GM19193 (cell line): ENCODE data around the gene TLR4.

ENCODE experiments used
- POLR2A ChIP-seq: IDR thresholded peaks from 4 replicates; pipeline ENCODE4 v1.6.1; 2011; ENCODE audit not compliant: insufficient read depth, insufficient read length; ENCODE audit errors: extremely low read depth

The TLR4 gene

DNA sequence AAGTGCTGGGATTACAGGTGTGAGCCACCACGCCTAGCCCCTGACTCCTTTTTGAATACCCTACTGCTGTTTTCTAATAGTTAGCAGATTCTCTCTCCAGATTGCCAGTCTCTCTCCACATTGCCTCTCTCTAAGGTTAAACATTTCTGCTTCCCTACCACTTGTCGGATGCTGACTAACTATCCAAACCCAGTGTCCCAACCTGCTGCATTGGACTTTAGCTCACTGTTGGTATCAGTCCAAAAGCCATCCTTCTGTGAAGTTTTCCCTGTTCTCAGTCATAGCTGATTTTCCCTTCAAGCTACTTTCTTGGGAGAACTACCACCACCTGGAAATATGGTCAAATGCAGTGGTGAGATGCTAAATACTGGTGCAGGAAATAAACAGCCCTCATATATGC is 48.7 kb downstream of the TLR4 start:
- TF ChIP-seq POLR2A = no peak

DNA sequence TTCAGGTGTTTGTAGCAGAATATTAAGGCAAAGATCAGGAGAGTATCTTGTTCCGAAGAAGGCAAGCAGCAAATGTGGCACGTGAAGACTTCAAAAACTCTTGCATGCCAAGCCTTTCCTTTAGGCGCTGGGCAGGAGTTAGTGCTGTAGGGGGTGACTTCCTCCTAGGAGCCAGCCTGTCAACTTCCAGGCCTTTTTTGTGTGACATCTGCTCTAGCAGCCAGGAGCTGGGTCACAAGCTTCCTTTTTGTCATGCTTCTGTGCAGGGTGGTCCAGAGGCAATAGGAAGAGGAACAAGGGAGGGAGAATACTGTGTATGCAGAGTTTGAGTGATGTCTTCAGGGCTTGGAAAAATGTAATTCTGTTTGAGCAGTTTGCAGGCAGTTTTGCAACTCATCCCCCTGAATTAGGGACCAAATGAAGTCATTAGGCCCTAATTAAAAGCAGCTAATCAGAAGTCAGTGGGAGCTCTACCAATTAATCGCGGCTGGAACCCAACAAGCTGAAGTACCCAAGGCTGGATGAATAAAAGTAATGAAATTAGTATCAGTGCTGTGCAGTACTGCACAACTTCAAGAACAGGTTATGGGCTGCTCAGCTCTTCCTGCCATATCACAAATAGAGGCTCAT is 53.5 kb downstream of the TLR4 start:
- no peak for TF ChIP-seq POLR2A

DNA sequence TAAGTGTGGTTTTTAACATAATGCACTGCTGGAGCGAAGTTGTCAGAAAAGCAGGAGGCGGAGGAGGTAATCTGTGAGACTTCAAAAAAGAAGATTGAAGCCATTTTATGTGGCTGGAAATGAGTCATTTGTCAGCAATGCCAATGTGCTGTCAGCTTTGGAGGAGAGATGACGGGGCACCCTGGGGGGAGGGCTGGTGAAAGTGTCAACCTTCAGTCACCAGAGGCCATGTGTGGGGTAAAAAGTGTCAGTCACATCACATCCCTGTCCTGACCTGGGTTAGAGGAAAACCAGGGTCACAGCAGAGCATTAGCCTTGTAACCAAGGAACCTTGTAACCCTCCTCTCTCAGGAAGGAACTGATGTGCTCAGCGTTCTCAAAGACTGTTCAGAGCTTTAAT is 59.1 kb downstream of the TLR4 start:
- TF ChIP-seq POLR2A = no peak

DNA sequence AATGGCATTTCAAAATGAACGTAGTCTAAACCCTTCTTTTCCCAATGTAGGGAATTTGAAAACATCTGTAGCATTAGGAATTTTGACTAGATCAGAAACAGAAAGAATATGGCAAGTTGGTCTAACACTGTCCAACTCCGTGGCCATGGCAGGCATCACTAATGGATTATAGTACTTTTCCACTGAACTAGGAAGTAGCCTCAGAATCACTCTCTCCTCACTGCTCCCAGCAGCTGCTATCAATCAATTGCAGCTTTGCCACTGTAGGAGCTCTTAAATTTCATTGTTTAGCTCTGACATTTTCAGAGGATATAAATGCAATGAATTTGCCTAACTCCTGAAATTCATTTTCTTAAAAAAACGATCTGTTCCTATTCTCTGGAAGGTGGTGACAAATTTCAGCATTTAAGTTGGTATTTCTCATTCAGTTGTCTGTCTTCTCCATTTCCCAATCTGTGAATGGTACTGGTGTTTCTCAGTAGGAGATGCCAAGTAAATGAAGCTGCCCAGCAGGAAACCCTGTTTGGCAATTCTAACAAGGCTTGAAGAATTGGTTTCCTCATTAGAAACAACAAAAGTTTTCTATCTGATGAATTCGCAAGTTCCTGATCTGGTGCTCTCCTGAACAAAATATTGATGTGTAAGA is 64.7 kb downstream of the TLR4 start:
- no peak for TF ChIP-seq POLR2A

DNA sequence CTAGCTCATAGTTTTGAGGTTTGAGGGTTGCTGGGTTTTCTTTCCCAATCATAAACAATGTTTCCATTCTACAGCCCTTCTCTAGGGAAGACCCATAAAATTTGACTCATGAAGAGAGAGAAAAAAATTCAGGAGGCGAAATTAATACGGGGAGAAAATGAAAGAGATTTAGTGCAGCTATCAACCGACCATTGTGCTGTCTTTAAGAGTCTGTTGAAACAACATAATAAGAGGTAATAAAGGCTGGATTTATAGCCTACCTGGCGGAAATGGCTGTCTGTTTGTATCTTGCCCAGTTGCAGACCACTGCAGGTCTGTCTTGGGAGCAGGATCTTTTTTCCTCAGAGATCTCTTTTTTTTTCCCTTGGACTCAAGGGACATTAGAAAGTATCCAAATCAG is 66.9 kb downstream of the TLR4 start:
- TF ChIP-seq POLR2A = no peak

DNA sequence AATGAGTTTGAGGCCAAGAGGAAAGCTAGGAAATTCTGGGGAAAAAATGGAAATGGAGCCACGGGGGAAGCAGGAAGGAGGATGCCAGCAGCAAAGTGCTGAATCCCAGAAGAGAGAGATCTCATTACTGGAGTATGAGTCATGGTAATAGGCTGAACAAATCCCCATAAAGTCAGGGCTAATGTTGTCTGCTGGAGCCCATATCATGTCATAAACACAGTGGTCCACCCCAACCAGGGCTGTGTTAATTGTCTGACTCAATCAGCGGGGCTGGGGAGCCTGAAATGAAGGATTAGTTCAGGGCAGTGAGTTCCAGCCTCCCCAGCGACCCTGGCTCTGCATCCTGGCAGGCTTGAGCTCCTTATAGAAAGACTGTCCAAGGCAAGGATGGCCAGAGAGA is 68.8 kb downstream of the TLR4 start:
- no peak for TF ChIP-seq POLR2A
